ENCODE data around the gene TRABD2B.

TRABD2B gene

GRCh38 chr1:47903723-47904122 is 93.5 kb downstream of the TRABD2B start:
- no peaks in the 10 kb centered on the region for H3F3A ChIP-seq (ENCODE audit: insufficient read depth)
- TF ChIP-seq EZH2phosphoT487 (conservative IDR thresholded peaks at IDR 0.05; ENCODE audit: low read length): no peak
- no peak overlapping the region for H3K27ac ChIP-seq (ENCODE audit: low read depth, low read length)
- no peaks in the 10 kb centered on the region for H3K9me2 ChIP-seq (replicated peaks; ENCODE audit: insufficient read depth, low read length)
- H3K9me3 ChIP-seq (ENCODE audit: insufficient read depth, low read length): no peaks in the 10 kb centered on the region
- H3K27me3 ChIP-seq (ENCODE audit: low read length): no peaks in the 10 kb centered on the region; the same call in 1 of the 2 replicates
- no peak overlapping the region for H3K4me3 ChIP-seq (ENCODE audit: insufficient read depth, low read length, poor library complexity, severe bottlenecking)
- H2AFZ ChIP-seq (ENCODE audit: low read depth, low read length, severe bottlenecking): no peak overlapping the region
- no peaks in the 10 kb centered on the region for H3K36me3 ChIP-seq (ENCODE audit: low read length)
- H3K9ac ChIP-seq (ENCODE audit: low read length): no peak overlapping the region
- no peak overlapping the region for H3K4me2 ChIP-seq (ENCODE audit: low read depth, low read length, poor library complexity, severe bottlenecking)
- no peaks in the 10 kb centered on the region for H3K79me2 ChIP-seq (ENCODE audit: insufficient read depth, low read length)
- no peaks in the 10 kb centered on the region for H4K20me1 ChIP-seq (ENCODE audit: low read depth, low read length)

DNA sequence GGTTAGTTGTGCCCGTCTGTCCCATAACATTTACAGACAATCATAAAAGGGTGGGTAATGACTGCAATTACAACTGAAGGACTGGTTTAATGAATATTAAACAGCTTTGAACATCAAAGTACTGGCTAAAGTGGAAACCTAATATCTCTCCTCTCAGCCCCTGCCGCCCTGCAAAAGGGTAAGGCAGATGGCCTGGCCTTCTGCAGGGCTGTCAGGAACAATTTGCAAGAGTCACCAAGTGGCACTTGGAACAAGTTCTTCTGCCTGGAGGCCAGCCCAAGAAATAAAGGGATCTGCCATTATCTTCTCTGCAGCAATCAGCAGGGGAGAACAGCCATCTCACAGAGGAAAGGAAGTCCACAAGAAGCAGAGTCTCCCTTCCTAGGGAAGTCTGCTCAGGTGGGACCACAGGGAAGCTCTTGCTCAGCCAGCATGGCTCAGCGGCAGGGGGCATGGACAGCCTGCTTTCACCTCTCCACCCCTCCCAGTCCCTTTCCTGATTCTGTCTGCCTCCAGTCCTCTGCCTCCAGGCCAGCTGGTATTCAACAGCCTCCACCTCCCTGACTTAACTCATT is 96.1 kb downstream of the TRABD2B start:
- Histone ChIP-seq H2AFZ (ENCODE audit: low read depth, low read length, severe bottlenecking) (no peak overlapping the region), H3K36me3 (ENCODE audit: low read length) (no peaks in the 10 kb centered on the region), H3K4me2 (ENCODE audit: low read depth, low read length, poor library complexity, severe bottlenecking) (no peak overlapping the region)

DNA sequence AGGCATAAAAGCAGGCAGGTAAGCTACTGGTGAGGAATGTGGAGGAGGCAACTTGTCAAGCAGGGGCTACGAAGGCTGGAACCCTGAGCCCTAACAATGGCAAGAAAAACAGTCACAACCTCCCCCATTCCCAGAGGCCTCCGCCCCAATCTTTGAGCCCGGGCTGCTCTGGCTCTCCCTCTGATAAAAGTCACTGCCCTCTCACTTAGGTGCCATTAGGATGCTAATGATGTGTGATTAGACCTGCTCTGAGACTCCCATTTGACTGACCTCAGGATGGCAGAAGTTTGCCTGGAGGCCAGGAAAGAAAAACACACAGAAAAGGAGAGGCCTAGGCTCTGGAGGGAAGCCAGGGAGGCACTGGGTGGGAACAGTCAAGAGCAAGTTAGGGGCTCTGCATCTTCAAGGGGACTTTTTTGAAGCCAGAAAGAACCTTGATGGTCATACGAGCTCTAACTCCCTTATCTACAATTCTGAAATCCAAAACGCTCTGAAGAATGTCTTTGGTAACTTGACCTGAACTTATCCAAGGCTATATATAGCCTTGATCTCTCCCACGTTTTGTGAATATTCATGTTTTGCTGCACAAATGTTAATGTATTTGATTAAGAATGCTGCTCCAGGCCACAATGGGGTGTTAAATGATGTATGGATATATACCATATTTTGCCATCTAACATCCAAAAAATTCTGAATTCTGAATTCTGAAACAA is 98.9 kb downstream of the TRABD2B start:
- Histone ChIP-seq H3K79me2 (ENCODE audit: insufficient read depth, low read length) (no peaks in the 10 kb centered on the region), H3K27ac (ENCODE audit: low read depth, low read length) (no peak overlapping the region), H3K36me3 (ENCODE audit: low read length) (no peaks in the 10 kb centered on the region), H3K4me3 (ENCODE audit: insufficient read depth, low read length, poor library complexity, severe bottlenecking) (no peak overlapping the region), H3K9me3 (ENCODE audit: insufficient read depth, low read length) (no peaks in the 10 kb centered on the region), H4K20me1 (ENCODE audit: low read depth, low read length) (no peaks in the 10 kb centered on the region), H3F3A (ENCODE audit: insufficient read depth) (no peaks in the 10 kb centered on the region), H2AFZ (ENCODE audit: low read depth, low read length, severe bottlenecking) (no peak overlapping the region), H3K27me3 (ENCODE audit: low read length) (no peaks in the 10 kb centered on the region; the same call in 1 of the 2 replicates), H3K4me2 (ENCODE audit: low read depth, low read length, poor library complexity, severe bottlenecking) (no peak overlapping the region), H3K9ac (ENCODE audit: low read length) (no peak overlapping the region), H3K9me2 (replicated peaks; ENCODE audit: insufficient read depth, low read length) (no peaks in the 10 kb centered on the region)
- no peak for TF ChIP-seq EZH2phosphoT487 (conservative IDR thresholded peaks at IDR 0.05; ENCODE audit: low read length)
- no peak for TF ChIP-seq CTCF (IDR thresholded peaks at IDR 0.05; ENCODE audit: insufficient read depth, low read length, poor library complexity, severe bottlenecking)

More for the DNA sequence above, 96.1 kb downstream of the TRABD2B start:
- no peaks in the 10 kb centered on the region for H4K20me1 ChIP-seq (ENCODE audit: low read depth, low read length)
- no peaks in the 10 kb centered on the region for H3K9me3 ChIP-seq (ENCODE audit: insufficient read depth, low read length)
- TF ChIP-seq CTCF (IDR thresholded peaks at IDR 0.05; ENCODE audit: insufficient read depth, low read length, poor library complexity, severe bottlenecking): no peak
- TF ChIP-seq EZH2phosphoT487 (conservative IDR thresholded peaks at IDR 0.05; ENCODE audit: low read length): no peak
- H3K9ac ChIP-seq (ENCODE audit: low read length): no peak overlapping the region
- no peaks in the 10 kb centered on the region; the same call in 1 of the 2 replicates for H3K27me3 ChIP-seq (ENCODE audit: low read length)
- no peak overlapping the region for H3K27ac ChIP-seq (ENCODE audit: low read depth, low read length)
- no peaks in the 10 kb centered on the region for H3F3A ChIP-seq (ENCODE audit: insufficient read depth)
- no peaks in the 10 kb centered on the region for H3K79me2 ChIP-seq (ENCODE audit: insufficient read depth, low read length)
- no peaks in the 10 kb centered on the region for H3K9me2 ChIP-seq (replicated peaks; ENCODE audit: insufficient read depth, low read length)
- H3K4me3 ChIP-seq (ENCODE audit: insufficient read depth, low read length, poor library complexity, severe bottlenecking): no peak overlapping the region
